ENCODE data around the gene PLEKHG4.

PLEKHG4 gene

GRCh38 chr16:67237396-67238277 is 41.7 kb upstream of the PLEKHG4 start:
- H3K27me3 ChIP-seq (ENCODE audit: control insufficient read depth, insufficient read depth, low read length) = no peaks in the 10 kb centered on the region
- peaks cover 31% of the 10 kb centered on the region for H3K4me1 ChIP-seq (ENCODE audit: control insufficient read depth, insufficient read depth, low read length)
- no peak overlapping the region for H3K27ac ChIP-seq (ENCODE audit: low read depth, low read length)
- H3K9me3 ChIP-seq (ENCODE audit: control insufficient read depth, insufficient read depth, low read depth, low read length) = no peaks in the 10 kb centered on the region
- H3K9ac ChIP-seq (ENCODE audit: low read length) = no peak overlapping the region
- peak overlapping the region; percentile 36; the same call in 1 of the 2 replicates for H3K4me3 ChIP-seq (ENCODE audit: low read depth, low read length)
- peaks cover 52% of the 10 kb centered on the region for H3K36me3 ChIP-seq (ENCODE audit: control insufficient read depth, insufficient read depth, low read length)

- no peaks in the 10 kb centered on the region for H3K9me3 ChIP-seq (ENCODE audit: control insufficient read depth, insufficient read depth, low read depth, low read length)
- H3K36me3 ChIP-seq (ENCODE audit: control insufficient read depth, insufficient read depth, low read length) = peaks cover 51% of the 10 kb centered on the region
- H3K27ac ChIP-seq (ENCODE audit: low read depth, low read length) = no peak overlapping the region
- no peak overlapping the region for H3K9ac ChIP-seq (ENCODE audit: low read length)
- H3K27me3 ChIP-seq (ENCODE audit: control insufficient read depth, insufficient read depth, low read length) = no peaks in the 10 kb centered on the region
- H3K4me1 ChIP-seq (ENCODE audit: control insufficient read depth, insufficient read depth, low read length) = peaks cover 31% of the 10 kb centered on the region
- no peak overlapping the region for H3K4me3 ChIP-seq (ENCODE audit: low read depth, low read length)
Observed at GRCh38 chr16:67238278-67238575, 41.1 kb upstream of the PLEKHG4 start.

GRCh38 chr16:67238806-67239470 is 40.4 kb upstream of the PLEKHG4 start:
- Histone ChIP-seq H3K4me3 (ENCODE audit: low read depth, low read length) (no peak overlapping the region), H3K4me1 (ENCODE audit: control insufficient read depth, insufficient read depth, low read length) (peaks cover 33% of the 10 kb centered on the region), H3K9ac (ENCODE audit: low read length) (no peak overlapping the region), H3K27ac (ENCODE audit: low read depth, low read length) (no peak overlapping the region), H3K36me3 (ENCODE audit: control insufficient read depth, insufficient read depth, low read length) (peaks cover 45% of the 10 kb centered on the region), H3K27me3 (ENCODE audit: control insufficient read depth, insufficient read depth, low read length) (no peaks in the 10 kb centered on the region), H3K9me3 (ENCODE audit: control insufficient read depth, insufficient read depth, low read depth, low read length) (no peaks in the 10 kb centered on the region)

- H3K4me1 ChIP-seq (ENCODE audit: control insufficient read depth, insufficient read depth, low read length) = peaks cover 48% of the 10 kb centered on the region
- peak overlapping the region; percentile 64; the same call in 1 of the 2 replicates for H3K27ac ChIP-seq (ENCODE audit: low read depth, low read length)
- H3K9me3 ChIP-seq (ENCODE audit: control insufficient read depth, insufficient read depth, low read depth, low read length) = no peaks in the 10 kb centered on the region
- peaks cover 34% of the 10 kb centered on the region for H3K36me3 ChIP-seq (ENCODE audit: control insufficient read depth, insufficient read depth, low read length)
- H3K4me3 ChIP-seq (ENCODE audit: low read depth, low read length) = no peak overlapping the region; the same call in 1 of the 2 replicates
- H3K27me3 ChIP-seq (ENCODE audit: control insufficient read depth, insufficient read depth, low read length) = no peaks in the 10 kb centered on the region
- H3K9ac ChIP-seq (ENCODE audit: low read length) = peak overlapping the region; percentile 45
Observed at GRCh38 chr16:67240506-67240905, 38.8 kb upstream of the PLEKHG4 start.

- Histone ChIP-seq H3K27me3 (ENCODE audit: control insufficient read depth, insufficient read depth, low read length) (no peaks in the 10 kb centered on the region), H3K4me1 (ENCODE audit: control insufficient read depth, insufficient read depth, low read length) (peaks cover 49% of the 10 kb centered on the region), H3K9me3 (ENCODE audit: control insufficient read depth, insufficient read depth, low read depth, low read length) (no peaks in the 10 kb centered on the region), H3K4me3 (ENCODE audit: low read depth, low read length) (peak overlapping the region; percentile 16; the same call in 1 of the 2 replicates), H3K27ac (ENCODE audit: low read depth, low read length) (peak overlapping the region; percentile 90; the same call in 1 of the 2 replicates), H3K9ac (ENCODE audit: low read length) (peak overlapping the region; percentile 74), H3K36me3 (ENCODE audit: control insufficient read depth, insufficient read depth, low read length) (peaks cover 28% of the 10 kb centered on the region)
Observed at GRCh38 chr16:67241008-67241900, 38.1 kb upstream of the PLEKHG4 start.

GRCh38 chr16:67242138-67242730 is 37.1 kb upstream of the PLEKHG4 start:
- no peak overlapping the region for H3K9ac ChIP-seq (ENCODE audit: low read length)
- peaks cover 26% of the 10 kb centered on the region for H3K36me3 ChIP-seq (ENCODE audit: control insufficient read depth, insufficient read depth, low read length)
- no peaks in the 10 kb centered on the region for H3K27me3 ChIP-seq (ENCODE audit: control insufficient read depth, insufficient read depth, low read length)
- no peak overlapping the region for H3K4me3 ChIP-seq (ENCODE audit: low read depth, low read length)
- H3K27ac ChIP-seq (ENCODE audit: low read depth, low read length) = no peak overlapping the region
- peaks cover 43% of the 10 kb centered on the region for H3K4me1 ChIP-seq (ENCODE audit: control insufficient read depth, insufficient read depth, low read length)
- H3K9me3 ChIP-seq (ENCODE audit: control insufficient read depth, insufficient read depth, low read depth, low read length) = no peaks in the 10 kb centered on the region

GRCh38 chr16:67243481-67243880 is 35.9 kb upstream of the PLEKHG4 start:
- no peak overlapping the region for H3K9ac ChIP-seq (ENCODE audit: low read length)
- peaks cover 15% of the 10 kb centered on the region for H3K36me3 ChIP-seq (ENCODE audit: control insufficient read depth, insufficient read depth, low read length)
- no peak overlapping the region for H3K4me3 ChIP-seq (ENCODE audit: low read depth, low read length)
- peaks cover 49% of the 10 kb centered on the region for H3K4me1 ChIP-seq (ENCODE audit: control insufficient read depth, insufficient read depth, low read length)
- no peaks in the 10 kb centered on the region for H3K9me3 ChIP-seq (ENCODE audit: control insufficient read depth, insufficient read depth, low read depth, low read length)
- H3K27ac ChIP-seq (ENCODE audit: low read depth, low read length) = no peak overlapping the region
- H3K27me3 ChIP-seq (ENCODE audit: control insufficient read depth, insufficient read depth, low read length) = peaks cover 7% of the 10 kb centered on the region

GRCh38 chr16:67244387-67245185 is 34.7 kb upstream of the PLEKHG4 start:
- no peak overlapping the region; the same call in 1 of the 2 replicates for H3K4me3 ChIP-seq (ENCODE audit: low read depth, low read length)
- H3K36me3 ChIP-seq (ENCODE audit: control insufficient read depth, insufficient read depth, low read length) = peaks cover 4% of the 10 kb centered on the region
- peak overlapping the region; percentile 37; the same call in 1 of the 2 replicates for H3K27ac ChIP-seq (ENCODE audit: low read depth, low read length)
- H3K27me3 ChIP-seq (ENCODE audit: control insufficient read depth, insufficient read depth, low read length) = peaks cover 18% of the 10 kb centered on the region
- H3K9me3 ChIP-seq (ENCODE audit: control insufficient read depth, insufficient read depth, low read depth, low read length) = no peaks in the 10 kb centered on the region
- peaks cover 53% of the 10 kb centered on the region for H3K4me1 ChIP-seq (ENCODE audit: control insufficient read depth, insufficient read depth, low read length)
- H3K9ac ChIP-seq (ENCODE audit: low read length) = no peak overlapping the region

GRCh38 chr16:67245186-67245585 is 34.1 kb upstream of the PLEKHG4 start:
- H3K9me3 ChIP-seq (ENCODE audit: control insufficient read depth, insufficient read depth, low read depth, low read length) = no peaks in the 10 kb centered on the region
- H3K27me3 ChIP-seq (ENCODE audit: control insufficient read depth, insufficient read depth, low read length) = peaks cover 24% of the 10 kb centered on the region
- peaks cover 58% of the 10 kb centered on the region for H3K4me1 ChIP-seq (ENCODE audit: control insufficient read depth, insufficient read depth, low read length)
- no peak overlapping the region for H3K9ac ChIP-seq (ENCODE audit: low read length)
- H3K4me3 ChIP-seq (ENCODE audit: low read depth, low read length) = peak overlapping the region; percentile 89; the same call in 1 of the 2 replicates
- no peak overlapping the region for H3K27ac ChIP-seq (ENCODE audit: low read depth, low read length)
- H3K36me3 ChIP-seq (ENCODE audit: control insufficient read depth, insufficient read depth, low read length) = no peaks in the 10 kb centered on the region

- Histone ChIP-seq H3K27me3 (ENCODE audit: control insufficient read depth, insufficient read depth, low read length) (peaks cover 29% of the 10 kb centered on the region), H3K36me3 (ENCODE audit: control insufficient read depth, insufficient read depth, low read length) (no peaks in the 10 kb centered on the region), H3K9ac (ENCODE audit: low read length) (peak overlapping the region; percentile 71), H3K4me1 (ENCODE audit: control insufficient read depth, insufficient read depth, low read length) (peaks cover 54% of the 10 kb centered on the region), H3K9me3 (ENCODE audit: control insufficient read depth, insufficient read depth, low read depth, low read length) (no peaks in the 10 kb centered on the region), H3K4me3 (ENCODE audit: low read depth, low read length) (peak overlapping the region; percentile 89), H3K27ac (ENCODE audit: low read depth, low read length) (peak overlapping the region; percentile 90)
Observed at GRCh38 chr16:67245674-67246080, 33.7 kb upstream of the PLEKHG4 start.
